ENCODE measurements around the gene BFSP1. TPM values are rescaled to one million over a fixed set of nuclear protein-coding genes. Genes with fewer than 3 reads are reported as not detected.

Gene BFSP1
- total RNA-seq, 1 experiment from 2014 or later, result 3.9 TPM

- ChIA-PET CTCF (interaction anchor here (0.8 to 7.7 kb wide), 3 partner anchors 12 to 20 kb away, joined by 3 to 72 read pairs (median 3); partner anchors contain the start of gene DSTN), POLR2A (interaction anchor here (0.5 to 9.4 kb wide), 3 partner anchors 13 to 42 kb away, joined by 3 to 340 read pairs (median 214); partner anchors contain the start of gene DSTN)
- peaks cover 8% of the 10 kb centered on the region for H3K36me3 Mint-ChIP-seq (ENCODE audit: insufficient read depth, unreplicated experiment)
- H3K27me3 Mint-ChIP-seq (ENCODE audit: insufficient read depth, unreplicated experiment), result no peaks in the 10 kb centered on the region
- no peak overlapping the region for H3K4me3 Mint-ChIP-seq (ENCODE audit: unreplicated experiment)
- TF ChIP-seq CTCF (IDR thresholded peaks at IDR 0.05; ENCODE audit: unreplicated experiment), result no peak
- BruUV-seq (replicated peaks), result no TSS peak
- H3K9me3 Mint-ChIP-seq (ENCODE audit: unreplicated experiment), result no peaks in the 10 kb centered on the region
- no peak for DNase-seq (ENCODE audit: unreplicated experiment)
- intact Hi-C loops (cut with micrococcal nuclease), result no loop called here
- peaks cover 45% of the 10 kb centered on the region for H3K4me1 Mint-ChIP-seq (ENCODE audit: insufficient read depth, unreplicated experiment)
- no peak overlapping the region for H3K27ac Mint-ChIP-seq (ENCODE audit: low read depth, unreplicated experiment)
Observed at GRCh38 chr20:17560344-17561074, 29.3 kb upstream of the BFSP1 start.

DNA sequence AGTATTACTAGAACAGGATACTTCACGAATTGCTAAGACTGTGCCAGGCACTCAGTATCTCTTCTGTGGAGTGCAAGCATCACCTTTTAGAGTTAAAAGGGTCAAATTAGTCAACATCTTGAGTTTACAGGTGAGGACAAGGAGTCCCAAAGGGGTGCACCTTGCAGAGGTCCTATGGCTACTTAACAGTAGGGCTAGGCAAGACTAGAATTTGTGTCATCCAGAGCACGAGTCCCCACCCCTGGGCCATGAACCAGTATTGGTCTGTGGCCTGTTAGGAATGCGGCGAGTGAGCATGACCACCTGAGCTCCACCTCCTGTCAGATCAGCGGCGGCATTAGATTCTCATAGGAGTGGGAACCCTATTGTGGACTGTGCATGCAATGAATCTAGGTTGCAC, 28.2 kb upstream of the BFSP1 start:
- intact Hi-C loops (cut with micrococcal nuclease), result no loop called here
- POLR2A ChIA-PET, result interaction anchor here (1.3 to 9.4 kb wide), 5 partner anchors 8 to 1009 kb away, joined by 3 to 340 read pairs (median 41); partner anchors contain the start of genes DSTN, MGME1 and SNX5
- no peak for TF ChIP-seq CTCF (IDR thresholded peaks at IDR 0.05; ENCODE audit: unreplicated experiment)
- no peaks in the 10 kb centered on the region for H3K27me3 Mint-ChIP-seq (ENCODE audit: insufficient read depth, unreplicated experiment)
- H3K4me1 Mint-ChIP-seq (ENCODE audit: insufficient read depth, unreplicated experiment), result peaks cover 36% of the 10 kb centered on the region
- CTCF ChIA-PET, result interaction anchor here (0.6 to 7.7 kb wide), 7 partner anchors 13 to 835 kb away, joined by 3 to 72 read pairs (median 11); partner anchors contain the start of gene DSTN
- H3K4me3 Mint-ChIP-seq (ENCODE audit: unreplicated experiment), result no peak overlapping the region
- H3K36me3 Mint-ChIP-seq (ENCODE audit: insufficient read depth, unreplicated experiment), result peaks cover 8% of the 10 kb centered on the region
- no peaks in the 10 kb centered on the region for H3K9me3 Mint-ChIP-seq (ENCODE audit: unreplicated experiment)
- BruUV-seq (replicated peaks), result no TSS peak
- H3K27ac Mint-ChIP-seq (ENCODE audit: low read depth, unreplicated experiment), result peak overlapping the region; percentile 97
- DNase-seq (ENCODE audit: unreplicated experiment), result no peak

- H3K4me1 Mint-ChIP-seq (ENCODE audit: insufficient read depth, unreplicated experiment), result peaks cover 36% of the 10 kb centered on the region
- DNase-seq (ENCODE audit: unreplicated experiment), result no peak
- peak overlapping the region; percentile 97 for H3K27ac Mint-ChIP-seq (ENCODE audit: low read depth, unreplicated experiment)
- H3K36me3 Mint-ChIP-seq (ENCODE audit: insufficient read depth, unreplicated experiment), result peaks cover 8% of the 10 kb centered on the region
- H3K27me3 Mint-ChIP-seq (ENCODE audit: insufficient read depth, unreplicated experiment), result no peaks in the 10 kb centered on the region
- CTCF ChIA-PET, result interaction anchor here (0.6 to 7.7 kb wide), 8 partner anchors 14 to 835 kb away, joined by 3 to 72 read pairs (median 7); partner anchors contain the start of gene DSTN
- H3K9me3 Mint-ChIP-seq (ENCODE audit: unreplicated experiment), result no peaks in the 10 kb centered on the region
- intact Hi-C loops (cut with micrococcal nuclease), result loop anchor here (1.0 kb wide), 2 partner anchors 10 to 17 kb away; no protein-coding TSS in a partner anchor
- no peak for TF ChIP-seq CTCF (IDR thresholded peaks at IDR 0.05; ENCODE audit: unreplicated experiment)
- peak overlapping the region; percentile 64 for H3K4me3 Mint-ChIP-seq (ENCODE audit: unreplicated experiment)
- POLR2A ChIA-PET, result interaction anchor here (1.3 to 9.4 kb wide), 7 partner anchors 9 to 1009 kb away, joined by 3 to 340 read pairs (median 18); partner anchors contain the start of genes BFSP1, DSTN, MGME1 and SNX5
- BruUV-seq (replicated peaks), result TSS peak; percentile 70
Observed at GRCh38 chr20:17558941-17559304, 27.7 kb upstream of the BFSP1 start.

Data from MCF 10A (cell line).